SKM-1 treated with dmso at 0.1 percent for 144 hours (cell line): ENCODE measurements around the gene ME3.
A peak's percentile ranks its signal among the peaks of the same experiment; 100 is the strongest.

ENCODE experiments used
- DNase-seq: peaks from one replicate; lab custom pipeline; 2025; ENCODE audit not compliant: unreplicated experiment; lab: John Stamatoyannopoulos, UW

The ME3 gene

GRCh38 chr11:86672007-86672621, at the start of gene ME3:
ME3 (minus strand) TSS chr11:86672616.
- peak; percentile 53 for DNase-seq

- no peak for DNase-seq
These were observed 49.6 kb upstream of the ME3 start for GRCh38 chr11:86722006-86722405.

GRCh38 chr11:86720546-86720945, 48.1 kb upstream of the ME3 start:
- no peak for DNase-seq

GRCh38 chr11:86719781-86720463, 47.5 kb upstream of the ME3 start:
- no peak for DNase-seq

GRCh38 chr11:86718999-86719398, 46.6 kb upstream of the ME3 start:
- no peak for DNase-seq

- no peak for DNase-seq
These were observed 46.1 kb upstream of the ME3 start for GRCh38 chr11:86718521-86718920.

GRCh38 chr11:86717817-86718501, 45.5 kb upstream of the ME3 start:
- DNase-seq: no peak

- no peak for DNase-seq
These were observed 43.2 kb upstream of the ME3 start for GRCh38 chr11:86715611-86716010.

- DNase-seq: no peak
These were observed 41.1 kb upstream of the ME3 start for GRCh38 chr11:86713552-86713951.

- DNase-seq: no peak
These were observed 38.5 kb upstream of the ME3 start for GRCh38 chr11:86710936-86711335.

GRCh38 chr11:86708669-86709068, 36.3 kb upstream of the ME3 start:
- DNase-seq: no peak

GRCh38 chr11:86706338-86707131, 34.1 kb upstream of the ME3 start:
- no peak for DNase-seq

GRCh38 chr11:86704710-86705109, 32.3 kb upstream of the ME3 start:
- no peak for DNase-seq

GRCh38 chr11:86703987-86704386, 31.6 kb upstream of the ME3 start:
- DNase-seq: peak; percentile 77

GRCh38 chr11:86702220-86702983, 30.0 kb upstream of the ME3 start:
- no peak for DNase-seq

GRCh38 chr11:86699040-86699791, 26.8 kb upstream of the ME3 start:
- DNase-seq: no peak

- no peak for DNase-seq
These were observed 26.2 kb upstream of the ME3 start for GRCh38 chr11:86698639-86699038.

GRCh38 chr11:86696451-86696850, 24.0 kb upstream of the ME3 start:
- no peak for DNase-seq

GRCh38 chr11:86696004-86696403, 23.6 kb upstream of the ME3 start:
- DNase-seq: no peak

GRCh38 chr11:86695373-86695772, 23.0 kb upstream of the ME3 start:
- DNase-seq: no peak
